NCI-H510A treated with DMSO at 0.1 percent for 48 hours (cell line): Measurements from ENCODE around the gene C18orf32.
"Not testable (repeated sequence)": the region's sequence is repeated elsewhere in the genome, so short reads cannot be mapped to it uniquely, and the experiment has no call there.

Experiments used
- DNase-seq: peaks from one replicate; lab custom pipeline; 2025; lab: John Stamatoyannopoulos, UW

The C18orf32 gene

DNA sequence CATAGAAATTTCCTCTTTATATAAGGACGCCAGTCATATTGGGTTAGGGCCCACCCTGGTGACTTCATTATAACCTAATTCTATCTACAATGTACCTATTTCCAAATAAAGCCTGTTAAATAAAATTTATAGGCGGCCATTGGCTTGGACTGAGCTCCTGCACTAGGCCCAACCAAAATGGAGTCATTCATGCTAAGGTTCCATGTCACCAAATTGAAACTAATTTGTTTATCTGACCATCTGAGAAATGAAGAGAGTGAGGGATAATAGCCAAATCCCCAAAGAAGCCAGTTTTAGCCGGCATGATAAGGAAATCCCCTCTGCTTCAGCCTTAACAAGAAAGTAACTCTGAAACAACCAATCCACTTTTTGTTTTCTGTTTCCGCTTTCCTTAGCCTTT is 19.4 kb downstream of the C18orf32 start:
- no peak for DNase-seq

DNA sequence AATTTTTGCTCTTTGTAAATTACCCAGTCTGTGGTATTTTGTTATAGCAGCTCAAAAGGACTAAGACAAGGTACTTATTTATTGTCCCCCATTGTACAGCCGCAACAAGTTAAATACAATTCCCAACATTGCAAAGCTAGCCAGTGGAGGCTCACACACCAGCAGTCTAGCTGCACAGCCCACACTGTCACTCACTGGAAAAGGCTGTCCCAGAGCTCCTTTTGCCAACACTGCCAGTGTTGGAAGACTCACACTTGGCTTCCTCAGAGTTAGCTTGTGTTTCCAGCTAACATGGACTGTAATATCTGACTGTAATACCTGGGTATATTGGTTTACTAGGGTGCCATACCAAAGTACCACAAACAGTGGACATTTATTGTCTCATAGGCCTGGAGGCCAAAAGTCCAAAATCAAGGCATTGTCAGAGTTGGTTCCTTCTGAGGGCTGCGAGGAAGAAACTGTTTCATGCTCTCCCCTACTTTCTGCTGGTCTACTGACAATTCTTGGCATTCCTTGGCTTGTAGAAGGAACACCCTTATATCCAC is 19.9 kb downstream of the C18orf32 start:
- no peak for DNase-seq

GRCh38 chr18:49464718-49465598 is 22.1 kb downstream of the C18orf32 start:
- no peak for DNase-seq

DNA sequence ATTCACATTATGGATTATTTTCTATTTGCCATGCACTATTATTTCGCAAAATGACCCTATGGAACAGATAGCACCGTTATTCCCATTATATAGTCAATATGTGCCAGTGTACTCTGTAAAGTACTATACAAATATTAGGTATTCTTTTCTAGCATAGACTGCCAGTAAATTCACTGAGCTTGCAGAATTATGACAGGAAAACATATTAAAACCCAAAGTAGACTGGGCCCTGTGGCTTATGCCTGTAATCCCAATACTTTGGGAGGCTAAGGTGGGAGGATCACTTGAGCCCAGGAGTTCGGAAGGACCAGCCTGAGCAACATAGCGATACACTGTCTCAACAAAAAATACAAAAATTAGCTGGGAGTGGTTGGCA is 25.4 kb downstream of the C18orf32 start:
- no peak for DNase-seq

DNA sequence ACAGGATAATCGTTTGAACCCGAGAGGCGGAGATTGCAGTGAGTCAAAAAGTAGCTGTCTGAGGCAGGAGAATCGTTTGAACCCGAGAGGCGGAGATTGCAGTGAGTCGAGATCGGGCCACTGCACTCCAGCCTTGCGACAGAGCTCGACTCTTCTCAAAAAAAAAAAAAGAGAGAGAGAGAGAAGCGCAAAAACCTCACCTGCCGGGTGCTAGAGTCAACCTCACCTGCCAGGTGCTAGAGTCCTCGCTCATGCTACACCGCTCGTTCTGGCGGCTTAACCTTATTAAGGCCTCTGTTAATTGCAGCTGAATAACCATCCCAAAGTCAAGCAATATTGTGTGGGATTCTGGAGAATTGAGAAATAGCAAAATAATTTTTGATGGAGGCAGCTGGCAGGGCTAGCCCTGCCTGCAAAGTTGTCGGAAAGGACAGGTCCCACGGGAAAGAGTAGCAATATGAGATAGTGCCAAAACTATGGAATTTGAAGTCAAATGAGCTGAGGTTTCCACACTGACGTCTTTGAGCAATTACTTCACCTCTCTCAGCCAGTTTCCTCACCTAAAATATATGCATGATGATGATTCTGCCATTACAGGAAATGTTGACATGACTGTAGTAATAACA is 25.9 kb downstream of the C18orf32 start:
- DNase-seq, result peak; percentile 45

GRCh38 chr18:49459404-49460171 is 27.4 kb downstream of the C18orf32 start:
- DNase-seq, result no peak

DNA sequence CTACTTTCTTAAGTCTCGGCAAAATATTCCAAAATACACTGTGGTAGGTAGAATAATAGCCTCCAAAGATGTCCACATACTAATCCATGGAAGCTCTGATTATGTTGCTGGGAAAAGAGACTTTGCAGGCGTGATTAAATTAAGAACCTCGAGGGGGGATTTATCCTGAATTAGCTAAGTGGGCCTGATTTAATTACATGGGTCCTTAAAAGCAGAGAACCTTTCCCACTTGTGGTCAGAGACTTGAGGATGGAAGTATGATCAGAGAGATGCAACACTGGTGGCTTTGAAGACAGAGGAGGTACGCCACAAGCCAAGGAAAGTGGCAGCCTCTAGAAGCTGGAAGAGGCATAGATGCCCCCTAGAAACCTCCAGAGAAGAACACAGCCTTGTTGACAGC is 29.4 kb downstream of the C18orf32 start:
- DNase-seq, result no peak

DNA sequence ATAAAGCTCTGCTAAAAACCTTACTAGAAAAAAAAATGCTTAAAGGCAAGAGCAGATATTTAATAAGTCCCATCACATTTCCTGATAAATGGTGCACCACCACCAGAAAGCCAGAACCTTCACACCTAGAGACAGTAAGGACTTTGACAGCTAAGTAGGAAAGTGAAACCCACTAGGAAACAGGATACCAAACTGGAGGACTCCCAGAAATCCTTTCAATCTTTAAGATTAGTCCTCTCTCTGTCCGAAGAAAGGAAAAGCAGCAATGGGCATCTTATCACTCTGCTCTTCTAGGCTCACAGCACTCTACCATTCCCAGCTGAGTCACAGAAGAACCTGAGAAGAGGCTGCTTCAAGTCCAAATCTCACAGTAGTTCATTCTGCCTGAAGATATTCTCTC is 30.2 kb downstream of the C18orf32 start:
- no peak for DNase-seq

- not testable (repeated sequence) for DNase-seq
Measured at GRCh38 chr18:49452534-49452933, 34.5 kb downstream of the C18orf32 start.

GRCh38 chr18:49447810-49448745 is 39.0 kb downstream of the C18orf32 start:
- DNase-seq, result peak; percentile 37

DNA sequence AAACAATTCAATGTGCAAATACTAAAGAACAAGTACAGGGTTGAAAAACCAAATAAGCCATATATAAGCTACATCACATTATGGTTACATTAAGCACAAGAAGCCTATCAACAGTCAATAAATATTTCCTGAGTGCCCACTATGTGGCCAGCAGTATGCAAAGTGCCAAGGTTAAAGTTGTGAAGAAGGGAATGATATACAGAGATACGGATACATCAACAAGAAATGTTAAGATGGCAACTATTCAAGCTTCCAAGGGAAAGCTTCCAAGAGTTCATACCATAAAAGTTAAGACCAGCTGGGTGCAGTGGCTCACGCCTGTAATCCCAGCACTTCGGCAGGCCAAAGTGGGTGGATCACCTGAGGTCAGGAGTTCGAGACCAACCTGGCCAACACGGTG is 40.6 kb downstream of the C18orf32 start:
- DNase-seq, result no peak

DNA sequence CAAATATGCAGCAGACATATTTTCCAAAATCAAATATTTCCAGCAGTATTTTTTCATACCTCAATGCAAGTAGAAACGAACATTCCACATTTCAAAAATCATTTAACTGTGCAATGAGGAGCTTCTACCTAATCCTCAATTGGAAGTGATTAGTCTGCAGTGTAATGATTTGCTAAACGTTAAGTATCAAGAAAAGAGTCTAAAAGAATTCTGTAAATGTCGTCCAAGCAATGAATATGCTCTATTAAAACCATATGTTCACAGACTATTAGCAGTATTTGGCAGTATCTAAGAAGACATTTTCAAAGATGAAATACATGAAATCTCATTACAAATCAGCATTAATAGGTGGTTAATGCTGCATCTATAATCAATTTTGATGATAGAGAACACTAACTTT is 42.5 kb downstream of the C18orf32 start:
- no peak for DNase-seq

DNA sequence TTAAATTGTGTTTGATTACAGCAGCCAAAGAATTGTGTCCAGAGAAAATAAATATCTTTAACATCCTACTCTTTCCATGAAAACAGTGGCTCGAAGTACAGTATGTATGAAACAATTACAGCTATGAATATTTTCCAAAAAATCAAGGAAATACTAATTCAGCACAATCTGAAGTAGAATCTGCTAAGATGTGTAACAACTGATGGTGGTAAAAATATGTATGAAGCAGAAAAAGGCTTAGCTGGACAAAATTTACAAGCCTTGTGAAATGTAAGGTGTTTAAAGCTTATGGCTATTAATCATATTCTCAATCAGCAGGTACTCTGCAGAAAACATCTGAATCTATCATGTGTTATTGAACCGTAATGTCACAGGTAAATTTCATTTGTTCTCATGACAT is 43.2 kb downstream of the C18orf32 start:
- no peak for DNase-seq

DNA sequence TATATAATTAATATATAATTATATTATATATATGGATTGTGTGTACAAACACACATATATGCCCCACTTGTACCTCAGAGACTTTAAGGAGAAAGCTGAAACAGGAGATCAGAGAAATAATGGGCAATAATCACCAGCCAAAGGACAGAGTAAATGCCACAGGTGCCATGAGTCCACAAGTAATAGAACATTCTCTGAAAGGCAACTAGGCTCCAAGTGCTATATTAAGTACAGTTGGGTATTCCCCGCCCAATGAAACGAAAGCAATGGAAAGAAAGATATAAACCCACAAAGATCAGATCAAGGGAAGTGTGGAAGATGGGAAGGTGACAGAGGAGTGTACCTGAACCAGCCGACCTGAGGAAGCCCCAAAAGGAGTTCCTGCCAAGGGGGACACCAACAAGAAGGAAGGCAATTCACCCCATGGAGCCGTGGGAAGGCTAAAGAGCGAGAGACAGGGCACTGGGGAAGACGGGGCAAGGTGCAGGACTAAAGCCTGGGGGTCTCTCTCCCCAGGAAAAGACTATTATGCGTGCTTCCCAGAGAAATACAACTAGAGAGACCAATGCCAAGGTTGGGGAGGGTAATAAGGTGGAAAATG is 45.6 kb downstream of the C18orf32 start:
- DNase-seq, result no peak

- no peak for DNase-seq
Measured at GRCh38 chr18:49435170-49435569, 51.9 kb downstream of the C18orf32 start.

DNA sequence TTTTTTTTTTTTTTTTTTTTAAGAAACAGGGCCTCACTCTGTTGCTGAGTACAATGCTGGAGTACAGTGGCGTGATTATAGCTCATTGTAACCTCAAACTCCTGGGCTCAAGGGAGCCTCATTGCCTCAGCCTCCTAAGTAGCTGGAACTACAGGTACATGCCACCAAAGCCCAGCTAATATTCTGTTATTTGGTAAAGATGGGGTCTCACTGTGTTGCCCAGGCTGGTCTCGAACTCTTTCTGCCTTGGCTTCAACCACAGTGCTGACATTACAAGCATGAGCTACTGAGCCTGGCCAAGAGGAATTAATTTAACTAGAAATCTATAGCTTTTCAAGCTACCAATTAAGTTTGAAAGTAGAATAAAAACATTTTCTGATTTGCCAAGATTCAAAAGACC is 54.4 kb downstream of the C18orf32 start:
- DNase-seq, result no peak

DNA sequence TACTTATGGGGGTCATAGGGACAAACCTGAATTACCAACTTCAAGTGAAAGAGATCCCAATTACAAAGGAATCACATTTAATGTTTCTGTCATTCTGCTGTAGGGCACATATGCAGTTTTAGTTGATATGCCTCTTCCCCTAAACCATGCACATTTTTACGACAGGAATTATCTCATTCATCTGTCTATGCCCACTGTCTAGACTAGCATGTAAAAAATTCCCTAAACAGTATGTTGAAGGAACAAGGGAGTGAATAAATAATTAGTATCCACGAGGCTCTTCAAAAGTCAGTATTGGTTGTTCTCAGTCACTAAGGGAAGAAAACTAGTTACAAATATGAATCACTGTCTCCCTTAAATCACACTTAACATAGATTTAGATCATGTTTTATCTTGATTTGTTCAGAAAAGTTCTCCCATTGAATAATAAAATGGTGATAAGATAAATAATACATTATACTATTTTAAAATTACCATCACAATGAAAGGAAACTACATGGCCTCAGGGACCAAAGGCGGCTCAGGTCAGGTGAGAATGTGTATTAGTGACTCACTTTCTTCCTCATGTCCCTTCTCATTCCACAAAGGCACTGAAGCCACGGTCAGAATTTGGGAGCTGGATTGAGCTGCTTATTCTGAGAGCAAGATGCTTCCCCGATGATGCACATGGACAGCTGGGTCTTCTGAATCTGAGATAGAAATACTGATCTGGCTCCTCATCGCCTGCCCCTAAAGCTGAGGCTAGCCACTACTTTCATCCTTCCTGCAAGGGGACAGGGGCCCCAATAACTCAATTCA is 55.7 kb downstream of the C18orf32 start:
- DNase-seq, result no peak
